GM23338 (cell line): Measurements from ENCODE around the gene ZNF836. TPM values are rescaled to one million over a fixed set of nuclear protein-coding genes. Genes with fewer than 3 reads are reported as not detected.

Experiments
- ATAC-seq: fragments of 200-7000 bp; cut with Tn5 transposase; 3 replicates; pipeline ENCODE4 v1.9.1; 2020
- DNase-seq: peaks from one replicate; pipeline ENCODE4 v3.0.0-alpha.2; 2015; ENCODE audit warnings: low spot score
- H2AFZ ChIP-seq: fragments of 200-600 bp; sonication (generic); 2 replicates; pipeline ENCODE4 v1.8.0; 2016; ENCODE audit warnings: antibody characterized with exemption, mild to moderate bottlenecking, moderate library complexity
- H3F3A ChIP-seq: fragments of 200-600 bp; sonication (generic); replicated peaks from 2 replicates; pipeline ENCODE4 v1.8.0; 2017; ENCODE audit warnings: antibody characterized with exemption, mixed run types, low read depth
- H3K27ac ChIP-seq: fragments of 200-600 bp; sonication (generic); 2 replicates; pipeline ENCODE4 v1.6.1; 2016; ENCODE audit warnings: low read depth
- H3K27me3 ChIP-seq: fragments of 200-600 bp; sonication (generic); 2 replicates; pipeline ENCODE4 v1.8.0; 2016; ENCODE audit warnings: mild to moderate bottlenecking, mixed run types, moderate library complexity; ENCODE audit not compliant: insufficient read depth
- H3K36me3 ChIP-seq: fragments of 200-600 bp; sonication (generic); 2 replicates; pipeline ENCODE4 v1.8.0; 2016; ENCODE audit warnings: mild to moderate bottlenecking; ENCODE audit not compliant: insufficient read depth
- H3K4me1 ChIP-seq: fragments of 200-600 bp; sonication (generic); 2 replicates; pipeline ENCODE4 v1.8.0; 2016; ENCODE audit warnings: mild to moderate bottlenecking, moderate library complexity; ENCODE audit not compliant: insufficient read depth
- H3K4me2 ChIP-seq: fragments of 200-600 bp; sonication (generic); 2 replicates; pipeline ENCODE4 v1.7.1; 2017; ENCODE audit warnings: mixed run types
- H3K4me3 ChIP-seq: fragments of 200-600 bp; sonication (generic); 2 replicates; pipeline ENCODE4 v1.6.1; 2016; ENCODE audit warnings: mixed run types
- H3K79me2 ChIP-seq: fragments of 200-600 bp; sonication (generic); replicated peaks from 2 replicates; pipeline ENCODE4 v1.8.0; 2017; ENCODE audit warnings: mild to moderate bottlenecking; ENCODE audit not compliant: insufficient read depth
- H3K9me2 ChIP-seq: fragments of 200-600 bp; sonication (generic); 2 replicates; pipeline ENCODE4 v1.8.0; 2017; ENCODE audit not compliant: insufficient read depth
- H4K20me1 ChIP-seq: fragments of 200-600 bp; sonication (generic); replicated peaks from 2 replicates; pipeline ENCODE4 v1.8.0; 2017; ENCODE audit warnings: mild to moderate bottlenecking; ENCODE audit not compliant: insufficient read depth
- H3K27ac Mint-ChIP-seq: 2 replicates; pipeline ENCODE4 v1.8.0; 2020; ENCODE audit warnings: inconsistent platforms, mild to moderate bottlenecking, moderate library complexity, mixed read lengths
- H3K27me3 Mint-ChIP-seq: 3 replicates; pipeline ENCODE4 v1.8.0; 2022; ENCODE audit warnings: low read depth, mild to moderate bottlenecking, moderate library complexity, mixed read lengths, inconsistent platforms; ENCODE audit not compliant: insufficient read depth, poor library complexity
- H3K36me3 Mint-ChIP-seq: 3 replicates; pipeline ENCODE4 v1.8.0; 2021; ENCODE audit warnings: low read depth, mild to moderate bottlenecking, inconsistent platforms, moderate library complexity, mixed read lengths
- H3K4me1 Mint-ChIP-seq: 3 replicates; pipeline ENCODE4 v1.8.0; 2020; ENCODE audit warnings: mild to moderate bottlenecking, inconsistent platforms, mixed read lengths
- H3K4me3 Mint-ChIP-seq: 3 replicates; pipeline ENCODE4 v1.8.0; 2021; ENCODE audit warnings: moderate library complexity, mild to moderate bottlenecking, inconsistent platforms, mixed read lengths
- H3K9me3 Mint-ChIP-seq: 3 replicates; pipeline ENCODE4 v1.8.0; 2020; ENCODE audit warnings: moderate library complexity, mild to moderate bottlenecking, inconsistent platforms, mixed read lengths
- CREB1 ChIP-seq: fragments of 250-450 bp; sonication (Bioruptor Pico); IDR thresholded peaks from 2 replicates; pipeline ENCODE4 v1.5.0; 2020; ENCODE audit warnings: low read depth, mild to moderate bottlenecking, moderate library complexity
- CTCF ChIP-seq, 2 experiments: fragments of 200-600 bp in 1 of 2; sonication (generic) in 1 of 2; conservative IDR thresholded peaks; 2 replicates each; pipeline versions ENCODE4 v1.5.1 to v1.6.1; 2016 to 2017; ENCODE audit warnings: antibody characterized with exemption in 2 of 2, low read depth in 2 of 2, mild to moderate bottlenecking in 2 of 2, moderate library complexity in 1 of 2
- ETS1 ChIP-seq: IDR thresholded peaks from 2 replicates; pipeline ENCODE4 v1.6.1; 2016; ENCODE audit warnings: antibody characterized with exemption
- EZH2 ChIP-seq: fragments of 200-600 bp; sonication (generic); IDR thresholded peaks from one replicate; pipeline ENCODE4 v1.8.0; 2017; ENCODE audit warnings: antibody characterized with exemption, mild to moderate bottlenecking, low read depth; ENCODE audit not compliant: unreplicated experiment
- EZH2phosphoT487 ChIP-seq: fragments of 200-600 bp; sonication (generic); IDR thresholded peaks from one replicate; pipeline ENCODE4 v1.8.1; 2018; ENCODE audit warnings: antibody characterized with exemption; ENCODE audit not compliant: unreplicated experiment
- JUNB ChIP-seq: IDR thresholded peaks from one replicate; pipeline ENCODE4 v1.6.1; 2016; ENCODE audit warnings: antibody characterized with exemption; ENCODE audit not compliant: unreplicated experiment
- NANOG ChIP-seq: IDR thresholded peaks from 2 replicates; pipeline ENCODE4 v1.6.1; 2016; ENCODE audit warnings: antibody characterized with exemption, borderline replicate concordance
- POLR2AphosphoS5 ChIP-seq: IDR thresholded peaks from 2 replicates; pipeline ENCODE4 v1.6.1; 2016; ENCODE audit warnings: antibody characterized with exemption, low read depth
- REST ChIP-seq: IDR thresholded peaks from one replicate; pipeline ENCODE4 v1.6.1; 2018; ENCODE audit warnings: antibody characterized with exemption; ENCODE audit not compliant: unreplicated experiment
- STAT1 ChIP-seq: IDR thresholded peaks from one replicate; pipeline ENCODE4 v1.6.1; 2016; ENCODE audit warnings: antibody characterized with exemption; ENCODE audit not compliant: unreplicated experiment
- ZNF114 ChIP-seq: fragments of 250-450 bp; sonication (Bioruptor Pico); IDR thresholded peaks from 2 replicates; pipeline ENCODE4 v1.5.0; 2020; ENCODE audit warnings: mild to moderate bottlenecking, moderate library complexity
- ZNF331 ChIP-seq: fragments of 250-450 bp; sonication (Bioruptor Pico); IDR thresholded peaks from 2 replicates; pipeline ENCODE4 v1.5.0; 2020; ENCODE audit warnings: low read depth, mild to moderate bottlenecking, moderate library complexity
- ZNF462 ChIP-seq: fragments of 250-450 bp; sonication (Bioruptor Pico); IDR thresholded peaks from 2 replicates; pipeline ENCODE4 v1.5.0; 2020; ENCODE audit warnings: mild to moderate bottlenecking, moderate library complexity
- polyA plus RNA-seq: library from polyadenylated mRNA; unstranded; fragments of >200 nt; fragmentation: Nextera tagmentation; extraction: Ambion mirVana; gene quantifications from 2 replicates; pipeline ENCODE4 v1.2.1, GENCODE V29; 2016
- total RNA-seq: library from RNA; depleted of rRNA; stranded (reverse); fragments of >200 nt; shearing (Covaris generic); gene quantifications from 2 replicates; pipeline ENCODE4 v1.2.3, GENCODE V29; 2014

The ZNF836 gene
- total and polyA plus RNA-seq, 2 experiments from 2014 or later = 11.8 to 18.6 TPM

- TF ChIP-seq CTCF (conservative IDR thresholded peaks at IDR 0.05; ENCODE audit: low read depth in 2 of 2) (no peak), ZNF114 (CRISPR knock-in tag) (no peak), ETS1 (no peak), CREB1 (CRISPR knock-in tag) (no peak), STAT1 (no peak), JUNB (no peak), REST (no peak), ZNF331 (CRISPR knock-in tag) (no peak), EZH2phosphoT487 (no peak), POLR2AphosphoS5 (no peak), EZH2 (no peak), ZNF462 (no peak), NANOG (no peak)
Observed at GRCh38 chr19:52206481-52206880, 35.1 kb upstream of the ZNF836 start.

More at GRCh38 chr19:52206481-52206880, 35.1 kb upstream of the ZNF836 start:
- Histone ChIP-seq H3K4me2 (no peak overlapping the region), H3K4me3 (no peak overlapping the region), H2AFZ (no peak overlapping the region), H3K4me1 (no peaks in the 10 kb centered on the region), H3K27me3 (no peaks in the 10 kb centered on the region), H3F3A (no peaks in the 10 kb centered on the region), H3K79me2 (peaks cover 64% of the 10 kb centered on the region), H3K36me3 (peaks cover 33% of the 10 kb centered on the region), H4K20me1 (peaks cover 34% of the 10 kb centered on the region), H3K9me2 (no peaks in the 10 kb centered on the region), H3K27ac (no peak overlapping the region)
- no peak overlapping the region for H3K4me3 Mint-ChIP-seq
- H3K36me3 Mint-ChIP-seq = peaks cover 89% of the 10 kb centered on the region
- H3K27ac Mint-ChIP-seq = no peak overlapping the region
- no peak for DNase-seq
- H3K4me1 Mint-ChIP-seq = no peaks in the 10 kb centered on the region
- no peak for ATAC-seq
- H3K9me3 Mint-ChIP-seq = no peaks in the 10 kb centered on the region
- H3K27me3 Mint-ChIP-seq = peaks cover 2% of the 10 kb centered on the region
